NT2/D1 (cell line): Measurements from ENCODE around the gene PRRX2.

Source experiments
- SUZ12 ChIP-seq: IDR thresholded peaks from 2 replicates; pipeline ENCODE4 v1.6.1; 2011; ENCODE audit not compliant: insufficient read length, insufficient read depth; ENCODE audit errors: extremely low read depth
- YY1 ChIP-seq: IDR thresholded peaks from 2 replicates; pipeline ENCODE4 v1.6.1; 2011; ENCODE audit not compliant: insufficient read length, insufficient read depth
- ZNF274 ChIP-seq: IDR thresholded peaks from 2 replicates; pipeline ENCODE4 v1.6.1; 2011; ENCODE audit warnings: mild to moderate bottlenecking, low read depth, low read length

DNA sequence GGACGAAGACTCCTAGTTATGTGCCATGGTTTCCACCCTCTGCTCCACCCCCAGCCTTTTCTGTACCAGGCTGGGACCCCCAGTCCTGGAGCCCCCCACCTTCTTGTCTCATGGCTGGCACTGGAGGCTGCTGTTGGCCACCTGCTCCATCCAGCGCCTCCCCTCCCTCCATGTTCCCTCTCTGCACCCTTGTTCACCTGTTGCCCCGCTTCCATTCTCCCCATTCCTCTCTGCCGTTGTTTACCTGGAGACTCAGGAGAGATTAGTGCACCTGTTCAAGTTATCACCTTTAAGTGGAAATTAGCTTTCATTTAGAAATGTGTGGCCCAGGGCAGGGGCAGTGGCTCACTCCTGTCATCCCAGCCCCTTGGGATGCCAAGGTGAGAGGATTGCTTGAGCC lies 32.2 kb upstream of the PRRX2 start:
- TF ChIP-seq YY1 (no peak), ZNF274 (no peak), SUZ12 (no peak)
